SH-SY5Y (cell line): ENCODE results near the gene DCP2.

Experiments used
- GATA2 ChIP-seq: IDR thresholded peaks from 2 replicates; pipeline ENCODE4 v1.6.1; 2011; ENCODE audit warnings: mild to moderate bottlenecking, low read depth, low read length
- GATA3 ChIP-seq: IDR thresholded peaks from 2 replicates; pipeline ENCODE4 v1.6.1; 2011; ENCODE audit warnings: low read depth, mild to moderate bottlenecking, low read length, moderate library complexity

The DCP2 gene

GRCh38 chr5:113044776-113045465 is 68.3 kb downstream of the DCP2 start:
- no peak for TF ChIP-seq GATA2

GRCh38 chr5:113047234-113047633 is 70.6 kb downstream of the DCP2 start:
- no peak for TF ChIP-seq GATA3
- no peak for TF ChIP-seq GATA2

GRCh38 chr5:113047733-113048652 is 71.4 kb downstream of the DCP2 start:
- TF ChIP-seq GATA3 (no peak), GATA2 (no peak)

- TF ChIP-seq GATA2: no peak
- no peak for TF ChIP-seq GATA3
Measured at GRCh38 chr5:113048931-113049330, 72.3 kb downstream of the DCP2 start.

GRCh38 chr5:113050721-113051382 is 74.3 kb downstream of the DCP2 start:
- no peak for TF ChIP-seq GATA3

- TF ChIP-seq GATA2: no peak
- TF ChIP-seq GATA3: no peak
Measured at GRCh38 chr5:113052041-113052795, 75.6 kb downstream of the DCP2 start.

GRCh38 chr5:113053511-113053995 is 77.0 kb downstream of the DCP2 start:
- TF ChIP-seq GATA2: no peak
- no peak for TF ChIP-seq GATA3

GRCh38 chr5:113054899-113055298 is 78.3 kb downstream of the DCP2 start:
- no peak for TF ChIP-seq GATA3
- no peak for TF ChIP-seq GATA2

GRCh38 chr5:113056988-113057387 is 80.4 kb downstream of the DCP2 start:
- TF ChIP-seq GATA2: no peak
- TF ChIP-seq GATA3: no peak

GRCh38 chr5:113057557-113057984 is 81.0 kb downstream of the DCP2 start:
- TF ChIP-seq GATA2: no peak
- no peak for TF ChIP-seq GATA3

- TF ChIP-seq GATA3 (no peak), GATA2 (no peak)
Measured at GRCh38 chr5:113058269-113058668, 81.7 kb downstream of the DCP2 start.

GRCh38 chr5:113058706-113059226 is 82.2 kb downstream of the DCP2 start:
- no peak for TF ChIP-seq GATA3

GRCh38 chr5:113059232-113060040 is 82.8 kb downstream of the DCP2 start:
- no peak for TF ChIP-seq GATA3
- peak; percentile 73 for TF ChIP-seq GATA2
